GM19351 (cell line): ENCODE data around the gene P4HA2.

Source experiments
- ATAC-seq: cut with Tn5 transposase; IDR thresholded peaks from one replicate; pipeline ENCODE4 v1.9.1; 2021; ENCODE audit warnings: mild to moderate bottlenecking, moderate library complexity; ENCODE audit not compliant: unreplicated experiment

Gene P4HA2

DNA sequence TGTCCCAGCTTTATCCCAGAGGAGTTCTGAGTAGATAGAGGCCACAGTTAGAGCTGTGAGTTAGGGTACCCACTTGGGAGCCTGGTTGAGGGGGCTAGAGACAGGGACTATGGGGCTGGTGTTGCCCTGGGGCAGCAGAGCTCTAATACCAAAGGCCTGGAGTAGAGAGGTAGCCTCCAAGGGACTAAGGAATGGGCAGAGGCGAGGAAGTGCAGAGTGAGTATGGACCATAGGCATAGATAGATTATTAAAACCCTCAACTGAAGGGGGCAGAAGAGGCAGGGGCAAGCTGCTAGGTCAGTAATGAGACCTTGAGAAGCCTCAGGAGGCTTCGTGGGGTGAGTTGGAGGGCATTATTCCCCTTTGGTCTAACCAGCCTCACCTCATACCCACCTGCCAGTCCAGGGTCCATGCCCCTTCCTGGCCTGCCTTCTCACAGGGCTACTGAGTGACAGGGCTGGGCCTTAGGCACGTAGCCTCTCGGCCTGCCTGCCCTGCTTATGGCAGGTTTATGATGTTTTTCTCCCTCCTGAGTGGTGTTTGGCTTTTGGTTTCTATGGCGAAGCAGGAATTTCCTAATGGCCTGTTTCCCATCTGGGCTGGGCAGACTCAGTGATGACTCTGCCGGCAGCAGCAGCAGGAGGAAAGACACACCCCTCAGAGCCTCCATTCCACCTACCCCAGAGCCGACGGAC lies 37.8 kb upstream of the P4HA2 start:
- no peak for ATAC-seq

- no peak for ATAC-seq
Observed at GRCh38 chr5:132264546-132265335, 37.1 kb upstream of the P4HA2 start.

- ATAC-seq = no peak
Observed at GRCh38 chr5:132263548-132264261, 36.1 kb upstream of the P4HA2 start.

- ATAC-seq = no peak
Observed at GRCh38 chr5:132262882-132263547, 35.4 kb upstream of the P4HA2 start.

DNA sequence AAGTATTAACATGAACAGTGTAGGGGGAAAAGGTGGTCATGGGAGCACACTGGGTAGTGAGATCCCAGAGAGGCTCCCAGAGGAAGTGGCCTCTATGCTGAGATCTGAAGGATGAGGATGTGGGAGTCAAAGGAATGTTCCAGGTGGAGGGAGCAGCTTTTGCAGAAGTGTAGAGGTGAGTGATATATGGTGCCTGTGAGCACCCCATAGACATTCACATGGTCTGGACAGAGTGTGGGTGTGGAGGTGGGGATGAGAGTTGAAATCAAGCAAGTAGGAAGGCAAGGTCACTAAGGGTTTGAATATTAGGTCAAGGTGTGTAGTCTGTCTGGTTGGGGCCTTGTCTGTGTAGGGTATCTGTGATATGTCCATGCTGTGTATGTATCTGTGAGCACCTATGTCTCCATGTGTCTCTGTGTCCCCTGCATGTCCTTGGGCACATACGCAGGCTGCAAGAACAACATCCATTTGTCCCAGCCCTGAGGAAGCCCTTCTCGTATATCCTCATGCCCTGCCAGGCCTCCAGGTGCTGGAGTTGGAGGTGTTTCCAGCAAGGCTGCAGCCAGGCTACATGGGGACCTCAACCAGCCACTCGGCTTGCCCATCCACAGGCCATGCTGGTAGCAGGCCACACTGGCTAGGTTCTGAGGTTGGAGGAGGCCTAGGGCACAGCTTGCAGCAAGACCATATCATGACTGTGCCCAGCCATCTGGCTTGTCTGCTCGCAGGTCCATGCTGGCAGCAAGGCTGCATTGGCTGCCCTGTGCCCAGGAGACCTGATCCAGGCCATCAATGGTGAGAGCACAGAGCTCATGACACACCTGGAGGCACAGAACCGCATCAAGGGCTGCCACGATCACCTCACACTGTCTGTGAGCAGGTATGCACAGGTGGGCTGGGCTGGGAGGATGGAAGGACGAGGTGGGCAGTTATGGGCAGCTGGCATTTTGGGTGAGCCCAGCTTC lies 34.5 kb upstream of the P4HA2 start:
- no peak for ATAC-seq

- ATAC-seq = peak; percentile 57
Observed at GRCh38 chr5:132260714-132261551, 33.3 kb upstream of the P4HA2 start.

GRCh38 chr5:132260051-132260450 lies 32.4 kb upstream of the P4HA2 start:
- ATAC-seq = no peak

DNA sequence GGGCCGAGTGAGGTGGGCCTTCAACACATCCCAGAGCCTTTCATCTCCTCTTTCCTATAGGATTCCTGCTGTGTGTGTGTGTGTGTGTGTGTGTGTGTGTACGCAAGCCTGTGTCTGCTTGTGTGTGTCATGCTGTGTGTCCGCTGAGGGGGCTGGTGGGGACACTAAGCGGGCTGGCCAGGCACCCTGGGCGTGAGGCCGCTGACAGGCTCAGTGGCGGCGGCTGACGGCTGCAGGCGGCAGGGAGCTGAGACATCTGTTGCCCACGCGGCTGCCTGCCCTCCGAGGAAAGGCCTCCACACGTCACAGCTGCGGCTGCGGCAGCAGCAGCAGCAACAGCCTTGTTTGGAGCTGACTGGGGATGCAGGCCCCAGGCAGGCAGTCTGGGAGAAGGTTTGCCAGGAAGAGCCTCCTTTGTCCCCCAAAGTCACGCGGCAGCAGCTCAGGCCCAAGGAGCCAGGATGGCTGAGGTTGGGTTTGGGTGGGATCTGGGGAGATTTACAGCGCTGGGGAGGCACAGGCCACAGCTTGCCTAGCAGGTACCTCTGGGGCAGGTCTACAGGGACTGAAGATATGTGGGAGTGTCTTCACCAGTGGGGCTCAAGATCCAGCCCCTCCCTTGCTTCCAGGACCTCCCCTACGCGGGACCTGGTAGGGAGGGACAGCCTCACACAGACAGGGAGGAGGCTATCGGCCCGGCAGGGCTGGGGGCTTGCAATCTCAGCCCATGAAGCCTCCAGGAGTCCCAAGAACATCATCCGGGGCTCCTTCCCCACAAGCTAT lies 31.6 kb upstream of the P4HA2 start:
- no peak for ATAC-seq

DNA sequence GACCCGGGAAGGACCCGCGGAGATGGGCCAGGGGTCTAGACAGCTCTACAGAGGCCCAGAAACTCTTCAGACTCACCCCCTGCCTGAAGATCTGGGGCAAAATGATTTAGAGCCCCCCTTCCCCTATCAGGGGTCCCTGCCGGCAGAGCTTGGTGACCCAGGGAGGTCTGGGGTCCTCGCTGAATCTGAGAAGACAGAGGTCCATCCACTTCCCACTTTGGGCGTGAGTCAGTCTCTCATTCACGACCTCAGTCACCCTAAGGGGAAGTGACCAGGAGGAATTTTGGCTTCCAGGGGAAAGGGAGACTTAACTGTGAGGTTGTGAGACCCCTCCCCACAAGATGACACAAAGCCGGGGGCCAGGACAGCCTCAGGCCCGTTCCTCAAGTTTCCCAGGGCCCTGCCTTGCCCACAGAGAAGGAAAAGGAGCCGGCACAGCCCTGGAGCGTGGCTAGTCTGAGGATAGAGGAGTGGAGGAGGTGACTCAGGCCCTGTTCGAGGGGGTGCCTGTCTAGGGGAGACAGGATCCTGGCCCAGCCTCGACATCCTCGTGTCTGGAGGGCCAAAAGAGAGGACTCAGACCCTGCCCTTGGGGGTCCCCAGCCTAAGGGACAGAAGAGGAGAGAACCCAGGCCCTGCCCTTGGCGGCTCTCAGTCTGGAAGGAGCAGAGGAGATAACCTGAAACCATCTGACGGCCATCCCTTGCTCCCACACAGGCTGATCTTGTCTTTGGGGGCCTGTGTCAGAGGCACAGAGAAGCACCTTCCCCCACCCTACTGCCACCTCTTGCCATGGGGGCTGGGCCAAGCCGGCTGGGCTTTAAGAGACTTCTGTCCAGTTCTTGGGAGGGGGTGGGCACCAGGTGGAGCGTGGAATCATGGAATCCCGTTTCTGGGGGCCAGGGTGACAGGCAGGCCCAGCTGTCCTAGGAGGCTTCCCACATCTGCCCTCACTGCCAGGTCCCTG lies 30.7 kb upstream of the P4HA2 start:
- no peak for ATAC-seq

DNA sequence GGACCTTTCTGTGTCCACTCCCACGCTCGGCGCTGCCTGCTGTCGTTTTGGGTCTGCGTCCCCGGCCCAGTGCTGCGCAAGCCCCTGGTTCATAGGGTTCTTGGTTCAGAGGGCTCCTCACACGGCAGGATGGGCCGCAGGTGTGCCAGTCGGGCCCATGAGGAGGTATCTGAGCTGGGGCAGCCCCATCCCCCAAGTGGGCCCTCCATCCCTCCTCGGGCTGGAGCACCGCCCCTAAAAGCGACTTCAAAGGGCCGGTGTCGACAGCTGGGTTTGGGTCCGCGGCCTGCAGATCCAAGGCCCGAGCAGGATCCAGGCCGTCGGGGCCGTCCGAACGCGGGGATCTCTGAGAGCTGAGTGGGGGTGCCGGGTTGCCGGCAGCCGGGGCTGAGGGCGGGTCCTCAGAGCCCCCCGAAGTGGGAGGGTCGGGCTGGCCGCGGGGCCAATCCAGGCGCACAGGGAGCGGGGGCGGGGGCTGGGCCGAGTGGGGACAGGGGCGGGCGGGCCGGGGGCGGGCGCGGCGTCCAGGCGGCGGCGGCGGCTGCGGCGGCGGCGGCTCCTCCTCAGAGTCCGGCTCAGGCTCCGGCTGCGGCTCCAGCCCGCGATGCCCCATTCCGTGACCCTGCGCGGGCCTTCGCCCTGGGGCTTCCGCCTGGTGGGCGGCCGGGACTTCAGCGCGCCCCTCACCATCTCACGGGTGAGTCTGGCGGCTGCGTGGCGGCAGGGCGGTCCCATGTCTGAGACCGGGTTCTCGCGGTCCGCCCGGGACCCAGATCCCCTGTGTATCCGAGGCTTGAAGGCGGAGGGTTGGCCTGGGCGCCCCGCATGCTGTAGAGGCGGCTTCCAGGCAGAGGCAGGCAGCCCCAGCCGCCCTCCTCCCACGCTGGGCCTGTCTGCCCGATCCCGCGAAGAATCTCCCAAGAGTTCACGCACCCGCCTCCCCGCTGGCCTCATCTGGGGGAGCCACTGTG lies 29.8 kb upstream of the P4HA2 start, which contains the start of gene PDLIM4:
TSS of gene PDLIM4 (plus strand) at position 566 of the 971 bp plus-strand sequence. CDS start at position 605, 39 bp downstream.
- no peak for ATAC-seq

DNA sequence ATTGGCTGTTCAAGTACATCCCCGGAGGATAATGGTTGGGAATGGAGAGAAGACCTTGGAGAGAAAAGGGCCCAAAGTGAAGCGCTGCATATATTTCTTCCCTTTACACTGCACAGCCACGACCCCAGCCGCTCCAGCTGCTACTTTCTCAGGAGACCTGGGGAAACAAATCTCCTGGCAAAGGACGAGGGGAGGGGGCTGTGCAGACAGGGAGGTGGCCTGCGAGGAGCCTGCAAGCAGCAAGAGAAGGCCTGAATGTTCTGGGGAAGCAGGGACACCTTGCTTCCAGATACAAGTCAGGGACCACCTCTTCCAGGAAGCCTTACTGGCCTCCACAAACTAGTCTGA lies 29.1 kb upstream of the P4HA2 start:
- no peak for ATAC-seq

- no peak for ATAC-seq
Observed at GRCh38 chr5:132256086-132256782, 28.6 kb upstream of the P4HA2 start.

DNA sequence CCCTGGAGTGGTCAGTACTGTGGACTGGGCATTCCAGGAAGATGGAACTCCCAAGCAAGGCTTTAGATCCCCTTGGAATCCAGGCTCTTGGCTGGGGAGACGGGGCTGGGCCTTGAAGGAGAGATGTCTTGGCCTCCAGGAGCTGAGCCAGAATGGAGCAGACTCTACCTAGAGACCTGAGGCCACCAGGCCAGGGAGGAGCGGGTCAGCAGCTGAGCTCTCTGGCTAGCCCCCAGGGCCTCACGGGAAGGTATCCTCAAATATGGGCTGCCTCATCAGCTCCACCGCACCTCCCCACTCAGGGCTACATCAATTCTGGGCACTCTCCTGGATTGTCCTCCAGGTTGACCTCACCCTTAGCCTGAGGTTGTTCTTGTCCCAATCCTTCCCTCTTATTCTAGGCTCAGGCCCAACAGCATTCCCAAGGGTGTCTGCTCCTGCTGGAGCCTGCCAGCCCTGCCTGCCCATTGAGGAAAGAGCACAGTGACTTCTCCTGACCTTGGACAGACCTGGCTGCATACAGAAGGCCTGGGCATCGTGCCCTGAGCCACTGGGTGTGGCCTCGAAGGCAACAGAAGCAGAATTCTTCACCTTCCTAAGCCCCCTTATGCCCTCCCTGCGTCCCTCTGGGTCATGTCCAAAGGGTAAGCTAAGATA lies 26.8 kb upstream of the P4HA2 start:
- no peak for ATAC-seq

- ATAC-seq = no peak
Observed at GRCh38 chr5:132253452-132254320, 26.0 kb upstream of the P4HA2 start.
